SK-N-SH treated with all-trans-retinoic acid at 6 μM for 48 hours (cell line): ENCODE data around the gene SLC25A34.

Source experiments
- ATAC-seq: fragments of 200-7000 bp; cut with Tn5 transposase; 3 replicates; pipeline ENCODE4 v1.9.1; 2020; ENCODE audit warnings: mild to moderate bottlenecking, moderate library complexity
- ARNTL ChIP-seq: fragments of 450-650 bp; formaldehyde crosslinking; IDR thresholded peaks from 2 replicates; pipeline ENCODE4 v1.5.0; 2020; ENCODE audit warnings: low read depth, mild to moderate bottlenecking, moderate library complexity, borderline replicate concordance
- BACH2 ChIP-seq: fragments of 250-450 bp; sonication (Bioruptor Pico); IDR thresholded peaks from 2 replicates; pipeline ENCODE4 v1.9.0; 2021; ENCODE audit warnings: mild to moderate bottlenecking, borderline replicate concordance
- ESRRG ChIP-seq: fragments of 250-450 bp; sonication (Bioruptor Pico); IDR thresholded peaks from 2 replicates; pipeline ENCODE4 v1.6.1; 2021; ENCODE audit warnings: mild to moderate bottlenecking
- GLIS3 ChIP-seq: fragments of 250-450 bp; sonication (Bioruptor Pico); IDR thresholded peaks from 2 replicates; pipeline ENCODE4 v1.5.0; 2020; ENCODE audit warnings: mild to moderate bottlenecking, moderate library complexity
- OSR1 ChIP-seq: fragments of 250-450 bp; sonication (Bioruptor Pico); IDR thresholded peaks from 2 replicates; pipeline ENCODE4 v1.8.0; 2022; ENCODE audit warnings: moderate library complexity, mild to moderate bottlenecking, inconsistent platforms
- POU6F1 ChIP-seq: fragments of 250-450 bp; sonication (Bioruptor Pico); IDR thresholded peaks from 2 replicates; pipeline ENCODE4 v1.8.0; 2021; ENCODE audit warnings: low read depth, mild to moderate bottlenecking, moderate library complexity, borderline replicate concordance
- PPARA ChIP-seq: fragments of 250-450 bp; sonication (Bioruptor Pico); IDR thresholded peaks from 2 replicates; pipeline ENCODE4 v1.5.0; 2020; ENCODE audit warnings: mild to moderate bottlenecking, borderline replicate concordance
- RARB ChIP-seq: fragments of 250-450 bp; sonication (Bioruptor Pico); IDR thresholded peaks from 2 replicates; pipeline ENCODE4 v1.8.0; 2021; ENCODE audit warnings: mild to moderate bottlenecking, moderate library complexity
- SNAI2 ChIP-seq: fragments of 250-450 bp; sonication (Bioruptor Pico); IDR thresholded peaks from 2 replicates; pipeline ENCODE4 v1.5.0; 2020; ENCODE audit warnings: mild to moderate bottlenecking, moderate library complexity
- TCF4 ChIP-seq: fragments of 250-450 bp; sonication (Bioruptor Pico); IDR thresholded peaks from 2 replicates; pipeline ENCODE4 v1.8.0; 2021; ENCODE audit warnings: mild to moderate bottlenecking, moderate library complexity, borderline replicate concordance
- TOX ChIP-seq: fragments of 250-450 bp; sonication (Bioruptor Pico); IDR thresholded peaks from 2 replicates; pipeline ENCODE4 v1.8.0; 2021; ENCODE audit warnings: mild to moderate bottlenecking, moderate library complexity, borderline replicate concordance
- TSHZ2 ChIP-seq: fragments of 250-450 bp; sonication (Bioruptor Pico); IDR thresholded peaks from 2 replicates; pipeline ENCODE4 v1.5.0; 2020; ENCODE audit warnings: mild to moderate bottlenecking, moderate library complexity
- ZC3H10 ChIP-seq: fragments of 250-450 bp; sonication (Bioruptor Pico); IDR thresholded peaks from 2 replicates; pipeline ENCODE4 v1.5.1; 2021; ENCODE audit warnings: mild to moderate bottlenecking, moderate library complexity
- ZFP30 ChIP-seq: fragments of 450-650 bp; formaldehyde crosslinking; IDR thresholded peaks from 2 replicates; pipeline ENCODE4 v1.5.0; 2022; ENCODE audit warnings: mild to moderate bottlenecking, moderate library complexity
- ZNF565 ChIP-seq: fragments of 450-650 bp; formaldehyde crosslinking; conservative IDR thresholded peaks from 2 replicates; pipeline ENCODE4 v1.5.0; 2020; ENCODE audit warnings: low read depth, mild to moderate bottlenecking, moderate library complexity
- ZNF70 ChIP-seq: fragments of 450-650 bp; formaldehyde crosslinking; IDR thresholded peaks from 2 replicates; pipeline ENCODE4 v1.5.0; 2020; ENCODE audit warnings: mild to moderate bottlenecking, moderate library complexity
- ZNF8 ChIP-seq: fragments of 450-650 bp; formaldehyde crosslinking; IDR thresholded peaks from 2 replicates; pipeline ENCODE4 v1.5.0; 2020; ENCODE audit warnings: mild to moderate bottlenecking, moderate library complexity
- TF ChIP-seq, protein P1 (sequence below): fragments of 250-450 bp; sonication (Bioruptor Pico); IDR thresholded peaks from 2 replicates; pipeline ENCODE4 v1.5.1; 2021; ENCODE audit warnings: mild to moderate bottlenecking, moderate library complexity
- TF ChIP-seq, protein P2 (sequence below): fragments of 250-450 bp; sonication (Bioruptor Pico); IDR thresholded peaks from 2 replicates; pipeline ENCODE4 v1.5.1; 2020; ENCODE audit warnings: low read depth, mild to moderate bottlenecking, moderate library complexity
- TF ChIP-seq, protein P3 (sequence below): fragments of 250-450 bp; sonication (Bioruptor Pico); IDR thresholded peaks from 2 replicates; pipeline ENCODE4 v1.8.0; 2020; ENCODE audit warnings: mild to moderate bottlenecking, moderate library complexity, borderline replicate concordance

Gene SLC25A34

DNA sequence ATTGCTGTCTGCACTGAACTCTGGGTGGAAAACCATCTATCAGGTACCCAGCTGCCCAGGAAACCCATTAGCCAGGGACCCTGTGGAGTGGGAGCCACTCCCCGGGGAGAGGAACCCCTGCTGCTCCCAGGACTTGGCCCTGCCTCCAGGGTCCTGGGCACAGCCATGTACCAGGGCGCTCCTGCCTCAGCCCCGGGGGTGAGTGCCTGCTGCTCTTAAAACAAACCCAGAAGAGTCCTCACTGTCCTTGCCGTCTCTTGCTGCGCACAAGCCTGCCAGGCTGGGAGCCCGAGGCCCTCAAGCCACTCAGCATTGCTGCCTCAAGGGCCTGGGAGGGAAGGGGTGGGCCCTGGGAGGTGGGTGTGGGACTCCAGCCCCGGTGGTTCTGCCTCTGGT lies 3.4 kb upstream of the SLC25A34 start:
- TF ChIP-seq POU6F1 (CRISPR knock-in tag) (no peak), SNAI2 (no peak), TOX (no peak), ZNF8 (CRISPR knock-in tag) (no peak), ZFP30 (CRISPR knock-in tag) (no peak), TCF4 (no peak), BACH2 (no peak), OSR1 (CRISPR knock-in tag) (no peak), ESRRG (no peak), ZNF565 (CRISPR knock-in tag) (no peak), ARNTL (CRISPR knock-in tag) (no peak), GLIS3 (CRISPR knock-in tag) (no peak)
- TF ChIP-seq, protein P1, sequence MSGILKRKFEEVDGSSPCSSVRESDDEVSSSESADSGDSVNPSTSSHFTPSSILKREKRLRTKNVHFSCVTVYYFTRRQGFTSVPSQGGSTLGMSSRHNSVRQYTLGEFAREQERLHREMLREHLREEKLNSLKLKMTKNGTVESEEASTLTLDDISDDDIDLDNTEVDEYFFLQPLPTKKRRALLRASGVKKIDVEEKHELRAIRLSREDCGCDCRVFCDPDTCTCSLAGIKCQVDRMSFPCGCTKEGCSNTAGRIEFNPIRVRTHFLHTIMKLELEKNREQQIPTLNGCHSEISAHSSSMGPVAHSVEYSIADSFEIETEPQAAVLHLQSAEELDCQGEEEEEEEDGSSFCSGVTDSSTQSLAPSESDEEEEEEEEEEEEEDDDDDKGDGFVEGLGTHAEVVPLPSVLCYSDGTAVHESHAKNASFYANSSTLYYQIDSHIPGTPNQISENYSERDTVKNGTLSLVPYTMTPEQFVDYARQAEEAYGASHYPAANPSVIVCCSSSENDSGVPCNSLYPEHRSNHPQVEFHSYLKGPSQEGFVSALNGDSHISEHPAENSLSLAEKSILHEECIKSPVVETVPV (CRISPR knock-in tag), result no peak
- TF ChIP-seq, protein P2, sequence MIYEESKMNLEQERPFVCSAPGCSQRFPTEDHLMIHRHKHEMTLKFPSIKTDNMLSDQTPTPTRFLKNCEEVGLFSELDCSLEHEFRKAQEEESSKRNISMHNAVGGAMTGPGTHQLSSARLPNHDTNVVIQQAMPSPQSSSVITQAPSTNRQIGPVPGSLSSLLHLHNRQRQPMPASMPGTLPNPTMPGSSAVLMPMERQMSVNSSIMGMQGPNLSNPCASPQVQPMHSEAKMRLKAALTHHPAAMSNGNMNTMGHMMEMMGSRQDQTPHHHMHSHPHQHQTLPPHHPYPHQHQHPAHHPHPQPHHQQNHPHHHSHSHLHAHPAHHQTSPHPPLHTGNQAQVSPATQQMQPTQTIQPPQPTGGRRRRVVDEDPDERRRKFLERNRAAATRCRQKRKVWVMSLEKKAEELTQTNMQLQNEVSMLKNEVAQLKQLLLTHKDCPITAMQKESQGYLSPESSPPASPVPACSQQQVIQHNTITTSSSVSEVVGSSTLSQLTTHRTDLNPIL, result no peak
- ATAC-seq, result no peak

- no peak for ATAC-seq
- no peak for TF ChIP-seq PPARA (CRISPR knock-in tag)
- TF ChIP-seq ZC3H10 (CRISPR knock-in tag), result no peak
- TF ChIP-seq ZNF8 (CRISPR knock-in tag), result no peak
- TF ChIP-seq BACH2, result no peak
- no peak for TF ChIP-seq ZNF70 (CRISPR knock-in tag)
- no peak for TF ChIP-seq TOX
- no peak for TF ChIP-seq ARNTL (CRISPR knock-in tag)
- no peak for TF ChIP-seq SNAI2
- TF ChIP-seq, protein P3, sequence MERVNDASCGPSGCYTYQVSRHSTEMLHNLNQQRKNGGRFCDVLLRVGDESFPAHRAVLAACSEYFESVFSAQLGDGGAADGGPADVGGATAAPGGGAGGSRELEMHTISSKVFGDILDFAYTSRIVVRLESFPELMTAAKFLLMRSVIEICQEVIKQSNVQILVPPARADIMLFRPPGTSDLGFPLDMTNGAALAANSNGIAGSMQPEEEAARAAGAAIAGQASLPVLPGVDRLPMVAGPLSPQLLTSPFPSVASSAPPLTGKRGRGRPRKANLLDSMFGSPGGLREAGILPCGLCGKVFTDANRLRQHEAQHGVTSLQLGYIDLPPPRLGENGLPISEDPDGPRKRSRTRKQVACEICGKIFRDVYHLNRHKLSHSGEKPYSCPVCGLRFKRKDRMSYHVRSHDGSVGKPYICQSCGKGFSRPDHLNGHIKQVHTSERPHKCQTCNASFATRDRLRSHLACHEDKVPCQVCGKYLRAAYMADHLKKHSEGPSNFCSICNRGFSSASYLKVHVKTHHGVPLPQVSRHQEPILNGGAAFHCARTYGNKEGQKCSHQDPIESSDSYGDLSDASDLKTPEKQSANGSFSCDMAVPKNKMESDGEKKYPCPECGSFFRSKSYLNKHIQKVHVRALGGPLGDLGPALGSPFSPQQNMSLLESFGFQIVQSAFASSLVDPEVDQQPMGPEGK (CRISPR knock-in tag), result no peak
- TF ChIP-seq, protein P1 (CRISPR knock-in tag), result no peak
- no peak for TF ChIP-seq OSR1 (CRISPR knock-in tag)
- no peak for TF ChIP-seq ZFP30 (CRISPR knock-in tag)
- TF ChIP-seq RARB (CRISPR knock-in tag), result no peak
- no peak for TF ChIP-seq TSHZ2
- no peak for TF ChIP-seq ZNF565 (CRISPR knock-in tag)
- TF ChIP-seq ESRRG, result no peak
Observed at GRCh38 chr1:15733218-15733725, 2.8 kb upstream of the SLC25A34 start.
